GM23248 (cell line): ENCODE data around the gene ZPLD1. TPM values are rescaled to one million over a fixed set of nuclear protein-coding genes. Genes with fewer than 3 reads are reported as not detected.

Experiments used
- DNase-seq: peaks from one replicate; pipeline ENCODE4 v3.0.0-alpha.2; 2015
- H2AFZ ChIP-seq: fragments of 200-600 bp; sonication (generic); 2 replicates; pipeline ENCODE4 v1.6.1; 2016; ENCODE audit warnings: antibody characterized with exemption
- H3F3A ChIP-seq: fragments of 200-600 bp; sonication (generic); 2 replicates; pipeline ENCODE4 v1.6.1; 2016; ENCODE audit warnings: mild to moderate bottlenecking, antibody characterized with exemption, mixed run types; ENCODE audit not compliant: insufficient read depth
- H3K27ac ChIP-seq: fragments of 200-600 bp; sonication (generic); 2 replicates; pipeline ENCODE4 v1.5.1; 2016; ENCODE audit warnings: mild to moderate bottlenecking
- H3K27me3 ChIP-seq: fragments of 200-600 bp; sonication (generic); replicated peaks from 2 replicates; pipeline ENCODE4 v1.6.1; 2016; ENCODE audit warnings: mild to moderate bottlenecking; ENCODE audit not compliant: insufficient read depth
- H3K36me3 ChIP-seq: fragments of 200-600 bp; sonication (generic); 2 replicates; pipeline ENCODE4 v1.6.1; 2016; ENCODE audit warnings: low read depth, mild to moderate bottlenecking
- H3K4me1 ChIP-seq: fragments of 200-600 bp; sonication (generic); 2 replicates; pipeline ENCODE4 v1.6.1; 2016; ENCODE audit warnings: mild to moderate bottlenecking; ENCODE audit not compliant: insufficient read depth
- H3K4me2 ChIP-seq: fragments of 200-600 bp; sonication (generic); one replicate; pipeline ENCODE4 v1.6.1; 2016; ENCODE audit warnings: mild to moderate bottlenecking; ENCODE audit not compliant: unreplicated experiment
- H3K4me3 ChIP-seq: fragments of 200-600 bp; sonication (generic); 2 replicates; pipeline ENCODE4 v1.5.1; 2016; ENCODE audit warnings: mild to moderate bottlenecking
- H3K79me2 ChIP-seq: fragments of 200-600 bp; sonication (generic); 2 replicates; pipeline ENCODE4 v1.6.1; 2016; ENCODE audit warnings: mild to moderate bottlenecking; ENCODE audit not compliant: insufficient read depth
- H3K9ac ChIP-seq: fragments of 200-600 bp; sonication (generic); 2 replicates; pipeline ENCODE4 v1.6.1; 2016; ENCODE audit warnings: mild to moderate bottlenecking
- H3K9me2 ChIP-seq: fragments of 200-600 bp; sonication (generic); 2 replicates; pipeline ENCODE4 v1.6.1; 2016; ENCODE audit warnings: mixed run types, mild to moderate bottlenecking, moderate library complexity; ENCODE audit not compliant: insufficient read depth
- H3K9me3 ChIP-seq: fragments of 200-600 bp; sonication (generic); one replicate; pipeline ENCODE4 v1.6.1; 2017; ENCODE audit warnings: low read depth
- H4K20me1 ChIP-seq: fragments of 200-600 bp; sonication (generic); 2 replicates; pipeline ENCODE4 v1.6.0; 2016; ENCODE audit not compliant: insufficient read depth
- EZH2 ChIP-seq: fragments of 200-600 bp; sonication (generic); IDR thresholded peaks from 2 replicates; pipeline ENCODE4 v1.6.1; 2018; ENCODE audit warnings: antibody characterized with exemption, mild to moderate bottlenecking; ENCODE audit not compliant: insufficient read depth, poor library complexity, severe bottlenecking
- EZH2phosphoT487 ChIP-seq: fragments of 200-600 bp; sonication (generic); IDR thresholded peaks from 2 replicates; pipeline ENCODE4 v1.6.1; 2018; ENCODE audit warnings: antibody characterized with exemption, moderate library complexity, mild to moderate bottlenecking, low read depth; ENCODE audit not compliant: insufficient read depth
- WGBS, 2 experiments: methylation state at CpG; one replicate each; pipeline ENCODE4 v1.1.6; 2015 to 2017; ENCODE audit warnings: low lambda C conversion rate in 2 of 2, low coverage in 1 of 2; ENCODE audit errors: missing lambda C conversion rate in 2 of 2; 5-methylcytosine and 5-hydroxymethylcytosine counted together
- in situ Hi-C: fragments of 300-500 bp; cut with MboI; formaldehyde crosslinking; loops from 2 replicates; pipeline ENCODE4 v1.15.0; 2020
- polyA plus RNA-seq: library from polyadenylated mRNA; unstranded; fragments of >200 nt; fragmentation: Nextera tagmentation; extraction: Ambion mirVana; gene quantifications from 2 replicates; pipeline ENCODE4 v1.2.1, GENCODE V29; 2016
- total RNA-seq: library from RNA; depleted of rRNA; stranded (reverse); fragments of >200 nt; shearing (Covaris generic); gene quantifications from 2 replicates; pipeline ENCODE4 v1.2.3, GENCODE V29; 2014

Gene ZPLD1
- total and polyA plus RNA-seq, 2 experiments from 2014 or later, result 0.22 TPM; not detected in 1

GRCh38 chr3:102525624-102526023, 90.8 kb downstream of the ZPLD1 start:
- H3K4me1 ChIP-seq, result no peaks in the 10 kb centered on the region
- no peaks in the 10 kb centered on the region for H3K9me3 ChIP-seq
- H3K27me3 ChIP-seq, result no peaks in the 10 kb centered on the region
- no peaks in the 10 kb centered on the region for H3K79me2 ChIP-seq
- no peak for DNase-seq
- in situ Hi-C loops, result loop anchor here (25.0 kb wide), 1 partner anchor 713 kb away; no protein-coding TSS in a partner anchor
- H3K9ac ChIP-seq, result no peak overlapping the region
- TF ChIP-seq EZH2phosphoT487 (no peak), EZH2 (no peak)
- no peak overlapping the region for H3K4me3 ChIP-seq
- no peaks in the 10 kb centered on the region for H3K9me2 ChIP-seq
- no peak overlapping the region for H3K4me2 ChIP-seq
- no peak overlapping the region for H3K27ac ChIP-seq
- no peaks in the 10 kb centered on the region for H3F3A ChIP-seq
- no peaks in the 10 kb centered on the region for H4K20me1 ChIP-seq
- no peak overlapping the region for H2AFZ ChIP-seq
- no peaks in the 10 kb centered on the region for H3K36me3 ChIP-seq

GRCh38 chr3:102526865-102527264, 92.0 kb downstream of the ZPLD1 start:
- H3K27me3 ChIP-seq, result no peaks in the 10 kb centered on the region
- H4K20me1 ChIP-seq, result no peaks in the 10 kb centered on the region
- no peaks in the 10 kb centered on the region for H3K79me2 ChIP-seq
- no peak overlapping the region for H2AFZ ChIP-seq
- in situ Hi-C loops, result loop anchor here (25.0 kb wide), 1 partner anchor 715 kb away; no protein-coding TSS in a partner anchor
- TF ChIP-seq EZH2phosphoT487 (no peak), EZH2 (no peak)
- no peaks in the 10 kb centered on the region for H3K9me2 ChIP-seq
- no peaks in the 10 kb centered on the region for H3K9me3 ChIP-seq
- WGBS, 2 experiments, result 49 to 57% methylated on average over 3 of the region's 3 CpGs
- no peaks in the 10 kb centered on the region for H3F3A ChIP-seq
- H3K4me3 ChIP-seq, result no peak overlapping the region
- no peak overlapping the region for H3K9ac ChIP-seq
- no peak for DNase-seq
- H3K36me3 ChIP-seq, result no peaks in the 10 kb centered on the region
- H3K4me1 ChIP-seq, result no peaks in the 10 kb centered on the region
- no peak overlapping the region for H3K27ac ChIP-seq
- H3K4me2 ChIP-seq, result no peak overlapping the region

GRCh38 chr3:102528727-102529126, 93.9 kb downstream of the ZPLD1 start:
- TF ChIP-seq EZH2phosphoT487 (no peak), EZH2 (no peak)
- Histone ChIP-seq H3F3A (no peaks in the 10 kb centered on the region), H3K9me2 (no peaks in the 10 kb centered on the region), H4K20me1 (no peaks in the 10 kb centered on the region), H3K9me3 (no peaks in the 10 kb centered on the region), H3K79me2 (no peaks in the 10 kb centered on the region), H3K27me3 (peaks cover 4% of the 10 kb centered on the region; the same call in 1 of the 2 replicates), H3K36me3 (no peaks in the 10 kb centered on the region), H3K9ac (no peak overlapping the region), H2AFZ (no peak overlapping the region), H3K27ac (no peak overlapping the region), H3K4me1 (no peaks in the 10 kb centered on the region), H3K4me2 (no peak overlapping the region), H3K4me3 (no peak overlapping the region)
- no peak for DNase-seq
- in situ Hi-C loops, result loop anchor here (25.0 kb wide), 1 partner anchor 716 kb away; no protein-coding TSS in a partner anchor
